NCI-H146 (cell line): Measurements from ENCODE around the gene DDX39B.
"Not testable (repeated sequence)": the region's sequence is repeated elsewhere in the genome, so short reads cannot be mapped to it uniquely, and the experiment has no call there.

Source experiments
- DNase-seq: peaks from one replicate; lab custom pipeline; 2025; lab: John Stamatoyannopoulos, UW

DDX39B gene

GRCh38 chr6:31575952-31576685 lies 34.3 kb upstream of the DDX39B start:
- no peak for DNase-seq

- no peak for DNase-seq
These were observed 33.6 kb upstream of the DDX39B start, which contains the start of gene TNF for GRCh38 chr6:31575335-31575901. Gene TNF (plus strand): TSS chr6:31575565. CDS start chr6:31575742, 177 bp downstream.

- no peak for DNase-seq
These were observed 32.6 kb upstream of the DDX39B start for GRCh38 chr6:31574106-31575061.

GRCh38 chr6:31573239-31574105 lies 31.7 kb upstream of the DDX39B start:
- no peak for DNase-seq

GRCh38 chr6:31572041-31572911 lies 30.5 kb upstream of the DDX39B start, which contains the start of gene LTA:
Gene LTA (plus strand): TSS chr6:31572289. CDS start chr6:31572743, 454 bp downstream.
- DNase-seq: no peak

- DNase-seq: no peak
These were observed 28.2 kb upstream of the DDX39B start for GRCh38 chr6:31569861-31570536.

GRCh38 chr6:31568537-31568961 lies 26.7 kb upstream of the DDX39B start:
- DNase-seq: no peak

- DNase-seq: no peak
These were observed 25.9 kb upstream of the DDX39B start for GRCh38 chr6:31567531-31568370.

GRCh38 chr6:31560697-31561058 lies 18.9 kb upstream of the DDX39B start:
- no peak for DNase-seq

- no peak for DNase-seq
These were observed 18.3 kb upstream of the DDX39B start for GRCh38 chr6:31559958-31560696.

- no peak for DNase-seq
These were observed 17.8 kb upstream of the DDX39B start for GRCh38 chr6:31559606-31559957.

GRCh38 chr6:31558631-31559500 lies 17.1 kb upstream of the DDX39B start:
- DNase-seq: no peak

GRCh38 chr6:31558318-31558625 lies 16.5 kb upstream of the DDX39B start:
- DNase-seq: no peak

- DNase-seq: no peak
These were observed 15.9 kb upstream of the DDX39B start for GRCh38 chr6:31557443-31558317.

GRCh38 chr6:31556307-31556706 lies 14.5 kb upstream of the DDX39B start:
- DNase-seq: no peak

GRCh38 chr6:31551371-31551770 lies 9.6 kb upstream of the DDX39B start:
- not testable (repeated sequence) for DNase-seq

GRCh38 chr6:31548544-31548873 lies 6.7 kb upstream of the DDX39B start:
- DNase-seq: no peak
